Mammary epithelial cell (primary cell): ENCODE measurements around the gene CAPN8.

Experiments
- EZH2 ChIP-seq: IDR thresholded peaks from 2 replicates; pipeline ENCODE4 v1.6.1; 2012; ENCODE audit warnings: low read length, inconsistent platforms, borderline replicate concordance
- TF ChIP-seq, protein P1 (sequence below), 2 donors: IDR thresholded peaks in 1 of 2; conservative IDR thresholded peaks in 1 of 2; 2 replicates each; pipeline ENCODE4 v1.5.1; 2011 to 2012; ENCODE audit warnings: inconsistent platforms in 2 of 2, low read length in 2 of 2, mild to moderate bottlenecking in 2 of 2, control low read depth in 1 of 2, low read depth in 1 of 2; ENCODE audit not compliant: insufficient read depth in 1 of 2; ENCODE audit errors: extremely low read depth in 1 of 2

DNA sequence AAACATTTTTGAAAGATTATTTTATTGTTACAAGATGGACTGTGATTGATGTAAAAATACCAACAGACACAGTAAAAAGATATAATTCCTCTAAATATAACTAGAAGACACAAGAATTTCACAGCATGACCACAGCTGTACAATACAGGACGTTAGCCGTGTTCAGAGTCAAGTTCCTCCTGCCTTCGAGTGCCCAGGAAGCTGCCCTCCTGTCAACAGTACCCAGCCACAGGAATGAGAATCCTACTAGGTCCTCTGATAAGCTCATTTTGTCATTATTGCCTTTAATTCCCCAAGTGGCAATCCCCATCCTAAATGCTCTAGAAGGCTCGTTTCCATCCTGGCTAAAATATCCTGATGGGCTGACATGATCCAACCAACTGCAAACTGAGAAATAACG, 30.4 kb upstream of the CAPN8 start:
- TF ChIP-seq, protein P1, sequence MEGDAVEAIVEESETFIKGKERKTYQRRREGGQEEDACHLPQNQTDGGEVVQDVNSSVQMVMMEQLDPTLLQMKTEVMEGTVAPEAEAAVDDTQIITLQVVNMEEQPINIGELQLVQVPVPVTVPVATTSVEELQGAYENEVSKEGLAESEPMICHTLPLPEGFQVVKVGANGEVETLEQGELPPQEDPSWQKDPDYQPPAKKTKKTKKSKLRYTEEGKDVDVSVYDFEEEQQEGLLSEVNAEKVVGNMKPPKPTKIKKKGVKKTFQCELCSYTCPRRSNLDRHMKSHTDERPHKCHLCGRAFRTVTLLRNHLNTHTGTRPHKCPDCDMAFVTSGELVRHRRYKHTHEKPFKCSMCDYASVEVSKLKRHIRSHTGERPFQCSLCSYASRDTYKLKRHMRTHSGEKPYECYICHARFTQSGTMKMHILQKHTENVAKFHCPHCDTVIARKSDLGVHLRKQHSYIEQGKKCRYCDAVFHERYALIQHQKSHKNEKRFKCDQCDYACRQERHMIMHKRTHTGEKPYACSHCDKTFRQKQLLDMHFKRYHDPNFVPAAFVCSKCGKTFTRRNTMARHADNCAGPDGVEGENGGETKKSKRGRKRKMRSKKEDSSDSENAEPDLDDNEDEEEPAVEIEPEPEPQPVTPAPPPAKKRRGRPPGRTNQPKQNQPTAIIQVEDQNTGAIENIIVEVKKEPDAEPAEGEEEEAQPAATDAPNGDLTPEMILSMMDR (conservative IDR thresholded peaks at IDR 0.05 in 1 of 2, IDR thresholded peaks at IDR 0.05 in 1 of 2; ENCODE audit: extremely low read depth in 1 of 2, insufficient read depth in 1 of 2, low read depth in 1 of 2, low read length in 2 of 2) = no peak
- TF ChIP-seq EZH2 = no peak
